GM18870 (cell line): ENCODE results near the gene MORF4L1.
A peak's percentile ranks its signal among the peaks of the same experiment; 100 is the strongest.
"Not testable (repeated sequence)": the region's sequence is repeated elsewhere in the genome, so short reads cannot be mapped to it uniquely, and the experiment has no call there.

Source experiments
- ATAC-seq: cut with Tn5 transposase; IDR thresholded peaks from one replicate; pipeline ENCODE4 v1.9.1; 2021; ENCODE audit warnings: moderate library complexity; ENCODE audit not compliant: unreplicated experiment

Gene MORF4L1

GRCh38 chr15:78855746-78856145 lies 16.9 kb upstream of the MORF4L1 start:
- no peak for ATAC-seq

- peak; percentile 60 for ATAC-seq
Measured at GRCh38 chr15:78859971-78860719, 12.5 kb upstream of the MORF4L1 start.

GRCh38 chr15:78865585-78865984 lies 7.1 kb upstream of the MORF4L1 start:
- ATAC-seq = not testable (repeated sequence)

- ATAC-seq = not testable (repeated sequence)
Measured at GRCh38 chr15:78866031-78866430, 6.7 kb upstream of the MORF4L1 start.

- ATAC-seq = no peak
Measured at GRCh38 chr15:78866803-78867202, 5.9 kb upstream of the MORF4L1 start.

GRCh38 chr15:78868366-78868765 lies 4.3 kb upstream of the MORF4L1 start:
- no peak for ATAC-seq

GRCh38 chr15:78871483-78872127 lies 1.1 kb upstream of the MORF4L1 start:
- not testable (repeated sequence) for ATAC-seq

- ATAC-seq = peak; percentile 58
Measured at GRCh38 chr15:78872972-78873792, 492 bp downstream of the MORF4L1 start.

GRCh38 chr15:78873793-78874765 lies 1.4 kb downstream of the MORF4L1 start:
- ATAC-seq = peak; percentile 16

GRCh38 chr15:78875107-78875914 lies 2.6 kb downstream of the MORF4L1 start:
- no peak for ATAC-seq

GRCh38 chr15:78876954-78877353 lies 4.3 kb downstream of the MORF4L1 start:
- ATAC-seq = not testable (repeated sequence)

- no peak for ATAC-seq
Measured at GRCh38 chr15:78878356-78878755, 5.7 kb downstream of the MORF4L1 start.

GRCh38 chr15:78879517-78880241 lies 7.0 kb downstream of the MORF4L1 start:
- no peak for ATAC-seq

GRCh38 chr15:78880242-78880533 lies 7.5 kb downstream of the MORF4L1 start:
- no peak for ATAC-seq

GRCh38 chr15:78880813-78881212 lies 8.1 kb downstream of the MORF4L1 start:
- ATAC-seq = no peak

- no peak for ATAC-seq
Measured at GRCh38 chr15:78881681-78882080, 9.0 kb downstream of the MORF4L1 start.

GRCh38 chr15:78889000-78889399 lies 16.3 kb downstream of the MORF4L1 start:
- no peak for ATAC-seq

- ATAC-seq = no peak
Measured at GRCh38 chr15:78893538-78893937, 20.8 kb downstream of the MORF4L1 start.

GRCh38 chr15:78895471-78895870 lies 22.8 kb downstream of the MORF4L1 start:
- no peak for ATAC-seq
